ENCODE data around the gene RNF144A. TPM values are rescaled to one million over a fixed set of nuclear protein-coding genes. Genes with fewer than 3 reads are reported as not detected.
"Not testable (repeated sequence)": the region's sequence is repeated elsewhere in the genome, so short reads cannot be mapped to it uniquely, and the experiment has no call there.

Gene RNF144A
- total RNA-seq, 1 donor from 2014 or later = 39.9 TPM

GRCh38 chr2:6994536-6995128 is 77.4 kb downstream of the RNF144A start:
- H3K4me1 Mint-ChIP-seq (ENCODE audit: low read depth) = peaks cover 11% of the 10 kb centered on the region
- H3K4me3 Mint-ChIP-seq (ENCODE audit: low read depth) = no peak overlapping the region
- peaks cover 19% of the 10 kb centered on the region for H3K36me3 Mint-ChIP-seq (ENCODE audit: insufficient read depth)
- no peak for DNase-seq (ENCODE audit: low spot score, unreplicated experiment)
- TF ChIP-seq, protein P1, sequence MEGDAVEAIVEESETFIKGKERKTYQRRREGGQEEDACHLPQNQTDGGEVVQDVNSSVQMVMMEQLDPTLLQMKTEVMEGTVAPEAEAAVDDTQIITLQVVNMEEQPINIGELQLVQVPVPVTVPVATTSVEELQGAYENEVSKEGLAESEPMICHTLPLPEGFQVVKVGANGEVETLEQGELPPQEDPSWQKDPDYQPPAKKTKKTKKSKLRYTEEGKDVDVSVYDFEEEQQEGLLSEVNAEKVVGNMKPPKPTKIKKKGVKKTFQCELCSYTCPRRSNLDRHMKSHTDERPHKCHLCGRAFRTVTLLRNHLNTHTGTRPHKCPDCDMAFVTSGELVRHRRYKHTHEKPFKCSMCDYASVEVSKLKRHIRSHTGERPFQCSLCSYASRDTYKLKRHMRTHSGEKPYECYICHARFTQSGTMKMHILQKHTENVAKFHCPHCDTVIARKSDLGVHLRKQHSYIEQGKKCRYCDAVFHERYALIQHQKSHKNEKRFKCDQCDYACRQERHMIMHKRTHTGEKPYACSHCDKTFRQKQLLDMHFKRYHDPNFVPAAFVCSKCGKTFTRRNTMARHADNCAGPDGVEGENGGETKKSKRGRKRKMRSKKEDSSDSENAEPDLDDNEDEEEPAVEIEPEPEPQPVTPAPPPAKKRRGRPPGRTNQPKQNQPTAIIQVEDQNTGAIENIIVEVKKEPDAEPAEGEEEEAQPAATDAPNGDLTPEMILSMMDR (IDR thresholded peaks at IDR 0.05; ENCODE audit: unreplicated experiment) = no peak
- no peaks in the 10 kb centered on the region for H3K27me3 Mint-ChIP-seq
- H3K9me3 Mint-ChIP-seq (ENCODE audit: low read depth) = peaks cover 5% of the 10 kb centered on the region
- peak overlapping the region; percentile 28 for H3K27ac Mint-ChIP-seq

DNA sequence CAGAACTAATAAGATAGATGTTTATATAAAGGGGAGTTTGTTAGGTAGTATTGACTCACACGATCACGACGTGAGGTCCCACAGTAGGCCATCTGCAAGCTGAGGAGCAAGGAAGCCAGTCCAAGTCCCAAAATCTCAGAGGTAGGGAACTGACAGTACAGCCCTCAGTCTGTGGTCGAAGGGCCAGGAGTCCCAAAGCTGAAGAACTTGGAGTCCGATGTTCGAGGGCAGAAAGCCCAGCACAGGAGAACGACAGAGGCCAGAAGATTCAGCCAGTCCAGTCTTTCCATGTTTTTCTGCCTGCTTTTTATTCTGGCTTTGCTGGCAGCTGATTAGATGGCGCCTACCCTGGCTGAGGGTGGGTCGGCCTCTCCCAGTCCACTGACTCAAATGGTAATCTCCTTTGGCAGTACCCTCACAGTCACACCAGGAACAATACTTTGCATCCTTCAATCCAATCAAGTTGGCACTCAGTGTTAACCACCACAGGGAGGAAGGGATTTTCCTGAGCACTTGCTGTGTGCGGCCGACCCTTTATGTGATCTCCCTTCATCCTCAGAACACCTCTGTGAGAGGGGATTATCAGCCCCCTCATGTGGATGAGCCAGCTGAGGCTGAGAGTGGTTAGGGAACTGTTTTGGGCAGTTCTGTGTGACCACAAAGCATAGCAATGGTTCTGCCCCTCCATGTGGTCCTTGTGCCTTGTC is 78.3 kb downstream of the RNF144A start:
- Mint-ChIP-seq H3K4me3 (ENCODE audit: low read depth) (no peak overlapping the region), H3K36me3 (ENCODE audit: insufficient read depth) (peaks cover 16% of the 10 kb centered on the region), H3K27ac (no peak overlapping the region), H3K9me3 (ENCODE audit: low read depth) (peaks cover 5% of the 10 kb centered on the region), H3K27me3 (no peaks in the 10 kb centered on the region), H3K4me1 (ENCODE audit: low read depth) (peaks cover 11% of the 10 kb centered on the region)
- TF ChIP-seq, protein P1 (IDR thresholded peaks at IDR 0.05; ENCODE audit: unreplicated experiment) = no peak
- DNase-seq (ENCODE audit: low spot score, unreplicated experiment) = no peak

- Mint-ChIP-seq H3K4me1 (ENCODE audit: low read depth) (peaks cover 10% of the 10 kb centered on the region), H3K4me3 (ENCODE audit: low read depth) (no peak overlapping the region), H3K9me3 (ENCODE audit: low read depth) (no peaks in the 10 kb centered on the region), H3K27me3 (no peaks in the 10 kb centered on the region), H3K36me3 (ENCODE audit: insufficient read depth) (peaks cover 7% of the 10 kb centered on the region), H3K27ac (no peak overlapping the region)
- DNase-seq (ENCODE audit: low spot score, unreplicated experiment) = no peak
- TF ChIP-seq, protein P1 (IDR thresholded peaks at IDR 0.05; ENCODE audit: unreplicated experiment) = no peak
These were observed 82.1 kb downstream of the RNF144A start for GRCh38 chr2:6999211-6999877.

DNA sequence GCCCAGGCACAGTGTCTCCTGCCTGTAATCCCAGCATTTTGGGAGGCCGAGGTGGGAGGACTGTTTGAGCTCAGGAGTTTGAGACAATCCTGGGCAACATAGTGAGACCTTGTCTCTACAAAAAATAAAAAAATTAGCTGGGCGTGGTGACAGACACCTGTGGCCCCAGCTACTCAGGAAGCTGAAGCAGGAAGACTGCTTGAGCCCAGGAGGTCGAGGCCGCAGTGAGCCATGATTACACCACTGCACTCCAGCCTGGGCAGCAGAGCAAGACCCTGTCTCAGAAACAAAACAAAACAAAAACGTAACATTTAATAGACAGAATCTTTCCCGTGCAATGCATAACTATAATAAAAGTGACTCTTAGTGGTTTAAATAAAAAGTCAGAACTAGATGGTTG is 84.2 kb downstream of the RNF144A start:
- not testable (repeated sequence) for H3K27me3 Mint-ChIP-seq; DNase-seq (ENCODE audit: low spot score, unreplicated experiment); H3K27ac Mint-ChIP-seq; H3K36me3 Mint-ChIP-seq (ENCODE audit: insufficient read depth); H3K4me3 Mint-ChIP-seq (ENCODE audit: low read depth); H3K4me1 Mint-ChIP-seq (ENCODE audit: low read depth); H3K9me3 Mint-ChIP-seq (ENCODE audit: low read depth)

GRCh38 chr2:7003895-7004294 is 86.7 kb downstream of the RNF144A start:
- Mint-ChIP-seq H3K9me3 (ENCODE audit: low read depth) (no peaks in the 10 kb centered on the region), H3K4me1 (ENCODE audit: low read depth) (peaks cover 7% of the 10 kb centered on the region), H3K36me3 (ENCODE audit: insufficient read depth) (peaks cover 5% of the 10 kb centered on the region), H3K27ac (no peak overlapping the region), H3K4me3 (ENCODE audit: low read depth) (no peak overlapping the region), H3K27me3 (no peaks in the 10 kb centered on the region)
- DNase-seq (ENCODE audit: low spot score, unreplicated experiment) = no peak
- TF ChIP-seq, protein P1 (IDR thresholded peaks at IDR 0.05; ENCODE audit: unreplicated experiment) = no peak
